ENCODE data around the gene MRPS12.
"Not testable (repeated sequence)": the region's sequence is repeated elsewhere in the genome, so short reads cannot be mapped to it uniquely, and the experiment has no call there.

MRPS12 gene

DNA sequence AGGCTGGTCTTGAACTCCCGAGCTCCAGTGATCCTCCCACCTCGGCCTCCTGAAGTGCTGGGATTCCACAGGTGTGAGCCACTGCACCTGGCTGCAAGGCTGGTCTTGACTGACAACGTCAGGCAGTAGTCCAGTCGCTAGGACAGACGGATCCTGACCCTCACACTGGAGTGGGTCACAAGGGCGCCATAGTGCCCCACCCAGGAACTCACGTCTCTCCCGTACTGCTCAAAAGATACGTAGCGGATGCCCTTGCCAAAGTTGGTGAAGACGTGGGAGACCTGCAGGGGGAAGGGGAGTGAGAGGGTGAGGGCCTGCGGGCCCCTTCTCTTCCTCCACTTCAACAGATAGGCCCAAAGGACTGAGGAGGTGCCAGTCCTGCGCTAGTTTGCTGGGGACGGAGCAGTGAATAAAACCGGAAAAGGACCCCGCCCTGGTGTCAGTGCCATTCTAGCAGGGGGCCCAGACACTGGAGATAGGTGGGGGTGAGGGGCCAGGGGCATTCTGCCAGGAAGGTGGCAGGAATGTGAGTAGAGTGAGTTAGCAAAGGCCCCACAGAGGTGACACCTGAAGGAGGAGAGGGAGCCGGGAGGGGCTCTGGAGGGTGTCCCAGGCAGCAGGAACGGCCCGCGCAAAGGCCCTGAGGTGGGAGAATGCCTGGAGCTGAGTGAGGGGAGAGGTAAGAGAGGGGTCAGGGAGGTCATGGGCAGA, 11.9 kb downstream of the MRPS12 start:
- H3K9me3 Mint-ChIP-seq = no peaks in the 10 kb centered on the region
- H3K27me3 Mint-ChIP-seq = peaks cover 1% of the 10 kb centered on the region
- peak overlapping the region; percentile 17 for H3K27ac Mint-ChIP-seq
- peaks cover 9% of the 10 kb centered on the region for H3K4me1 Mint-ChIP-seq
- H3K36me3 Mint-ChIP-seq = no peaks in the 10 kb centered on the region
- no peak overlapping the region for H3K4me3 Mint-ChIP-seq

DNA sequence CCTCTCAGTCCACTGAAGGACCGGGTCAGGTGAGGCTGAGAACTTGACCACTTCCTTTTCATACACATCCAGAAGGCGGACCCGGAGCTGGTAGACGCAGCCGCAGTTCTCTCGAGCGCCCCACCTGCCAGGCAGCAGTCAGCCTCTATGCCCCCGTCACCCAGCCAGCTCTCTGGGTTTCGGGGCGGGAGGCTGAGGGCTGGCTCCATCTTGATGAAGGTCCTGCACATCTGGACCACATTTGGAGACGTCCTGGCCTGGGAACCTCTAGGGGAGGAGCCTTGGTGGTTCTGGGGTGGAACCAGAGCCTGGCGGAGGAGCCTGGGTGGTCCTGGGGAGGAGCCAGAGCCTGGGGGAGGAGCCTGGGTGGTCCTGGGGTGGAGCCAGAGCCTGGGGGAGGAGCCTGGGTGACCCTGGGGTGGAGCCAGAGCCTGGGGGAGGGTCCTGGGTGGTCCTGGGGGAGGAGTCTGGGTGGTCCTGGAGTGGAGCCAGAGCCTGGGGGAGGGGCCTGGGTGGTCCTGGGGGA, 14.3 kb downstream of the MRPS12 start:
- Mint-ChIP-seq H3K4me3 (no peak overlapping the region), H3K27me3 (peaks cover 1% of the 10 kb centered on the region), H3K9me3 (no peaks in the 10 kb centered on the region), H3K4me1 (peaks cover 14% of the 10 kb centered on the region), H3K27ac (no peak overlapping the region), H3K36me3 (no peaks in the 10 kb centered on the region)

DNA sequence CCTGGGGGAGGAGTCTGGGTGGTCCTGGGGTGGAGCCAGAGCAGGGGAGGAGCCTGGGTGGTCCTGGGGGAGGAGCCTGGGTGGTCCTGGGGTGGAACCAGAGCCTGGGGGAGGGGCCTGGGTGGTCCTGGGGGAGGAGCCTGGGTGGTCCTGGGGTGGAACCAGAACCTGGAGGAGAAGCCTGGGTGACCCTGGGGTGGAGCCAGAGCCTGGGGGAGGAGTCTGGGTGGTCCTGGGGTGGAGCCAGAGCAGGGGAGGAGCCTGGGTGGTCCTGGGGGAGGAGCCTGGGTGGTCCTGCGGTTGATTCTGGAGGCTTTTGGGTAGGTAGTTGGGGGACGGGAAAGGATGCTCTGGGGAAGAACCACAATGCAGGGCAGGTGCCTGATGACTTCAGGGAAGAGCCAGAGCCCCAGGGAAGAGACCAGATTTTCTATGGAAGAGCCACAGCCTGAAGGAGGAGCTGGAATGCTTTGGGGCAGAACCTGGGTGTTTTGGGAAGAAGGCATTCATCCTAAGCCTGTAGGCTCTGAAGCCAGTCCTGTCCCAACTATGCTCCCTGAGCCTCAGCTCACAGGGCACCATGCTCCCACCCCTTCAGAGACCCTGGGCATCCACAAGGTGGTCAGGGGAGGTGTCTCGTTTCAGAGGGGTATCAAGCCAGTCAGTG, 15.0 kb downstream of the MRPS12 start:
- no peak overlapping the region for H3K4me3 Mint-ChIP-seq
- H3K36me3 Mint-ChIP-seq = no peaks in the 10 kb centered on the region
- no peak overlapping the region for H3K27ac Mint-ChIP-seq
- H3K4me1 Mint-ChIP-seq = peaks cover 19% of the 10 kb centered on the region
- H3K9me3 Mint-ChIP-seq = no peaks in the 10 kb centered on the region
- peaks cover 1% of the 10 kb centered on the region for H3K27me3 Mint-ChIP-seq

DNA sequence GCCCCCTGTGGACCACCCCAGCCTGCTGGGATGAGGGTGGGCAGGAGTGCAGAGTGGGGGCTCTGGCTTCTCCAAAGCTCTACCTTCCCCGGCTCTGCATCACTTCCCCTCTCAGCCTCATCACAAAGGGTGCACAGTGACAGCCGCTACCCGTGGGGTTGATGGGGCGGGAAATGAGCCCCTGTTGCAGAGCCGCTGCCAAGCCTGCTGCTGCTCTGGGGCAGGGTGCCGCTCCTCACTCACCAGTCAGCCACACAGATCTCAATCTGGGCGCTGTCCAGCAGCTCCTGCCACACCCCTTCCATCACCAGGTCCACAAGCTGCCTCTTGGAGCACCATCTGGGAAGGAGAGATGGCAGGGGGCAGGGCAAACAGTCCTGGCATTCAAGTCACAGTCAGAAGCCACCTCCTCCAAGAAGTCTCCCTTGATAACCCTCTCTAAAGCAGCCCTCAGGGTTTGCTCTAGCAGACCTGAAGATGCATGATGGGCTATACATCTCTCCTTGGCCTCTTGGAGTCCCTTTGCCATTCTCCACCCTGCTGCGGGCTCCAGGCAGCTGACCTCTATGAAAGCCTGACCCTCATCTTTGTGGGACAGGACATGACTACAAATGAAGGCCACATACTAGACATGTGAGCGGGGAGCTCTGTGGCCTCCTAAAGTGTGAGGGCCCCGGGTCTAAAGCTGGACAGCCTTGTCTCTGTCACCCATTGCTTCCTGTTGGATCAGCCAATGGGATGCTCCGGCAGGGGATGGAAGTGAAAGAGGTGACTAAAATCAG, 15.7 kb downstream of the MRPS12 start:
- peaks cover 15% of the 10 kb centered on the region for H3K4me1 Mint-ChIP-seq
- no peaks in the 10 kb centered on the region for H3K9me3 Mint-ChIP-seq
- H3K27me3 Mint-ChIP-seq = no peaks in the 10 kb centered on the region
- H3K36me3 Mint-ChIP-seq = no peaks in the 10 kb centered on the region
- H3K27ac Mint-ChIP-seq = no peak overlapping the region
- no peak overlapping the region for H3K4me3 Mint-ChIP-seq

DNA sequence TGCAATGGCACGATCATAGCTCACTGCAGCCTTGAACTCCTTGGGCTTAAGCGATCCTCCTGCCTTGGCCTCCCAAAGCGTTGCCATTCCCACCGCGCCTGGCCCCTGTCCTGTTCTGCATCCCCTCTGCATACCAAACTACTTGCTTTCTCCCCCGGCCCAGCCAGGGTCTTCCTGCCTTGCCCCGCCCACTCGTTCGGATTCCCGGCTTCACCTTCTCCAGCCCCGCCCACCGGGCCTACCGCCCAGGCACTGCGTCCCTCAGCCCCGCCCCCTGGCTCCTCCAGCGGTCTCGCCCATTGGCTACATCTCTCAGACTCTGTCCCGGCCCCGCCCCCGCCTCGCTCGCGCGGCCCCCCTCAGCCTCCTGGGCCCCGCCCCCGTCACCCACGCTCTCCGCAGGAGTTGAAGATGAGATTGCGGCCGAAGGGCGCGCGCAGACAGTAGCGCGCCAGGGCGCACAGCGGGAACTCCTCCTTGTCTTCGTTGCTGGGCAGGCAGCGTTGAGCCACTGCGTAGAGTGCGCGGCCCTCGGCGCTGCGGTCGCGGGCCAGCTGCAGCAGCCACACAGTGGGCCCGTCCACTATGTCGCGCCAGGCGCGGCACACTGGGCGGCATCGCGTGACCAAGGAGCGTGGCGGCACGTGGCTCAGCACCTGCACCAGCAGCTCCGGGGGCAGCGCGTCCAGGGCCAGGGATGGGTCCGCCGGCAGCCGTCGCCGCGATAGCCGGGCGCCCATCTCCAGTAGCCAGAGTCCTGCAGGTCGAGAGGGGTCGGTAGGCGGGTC, 19.0 kb downstream of the MRPS12 start:
- H3K4me3 Mint-ChIP-seq = peak overlapping the region; percentile 68
- H3K27ac Mint-ChIP-seq = no peak overlapping the region
- H3K4me1 Mint-ChIP-seq = peaks cover 16% of the 10 kb centered on the region
- no peaks in the 10 kb centered on the region for H3K36me3 Mint-ChIP-seq
- H3K9me3 Mint-ChIP-seq = no peaks in the 10 kb centered on the region
- H3K27me3 Mint-ChIP-seq = peaks cover 10% of the 10 kb centered on the region

DNA sequence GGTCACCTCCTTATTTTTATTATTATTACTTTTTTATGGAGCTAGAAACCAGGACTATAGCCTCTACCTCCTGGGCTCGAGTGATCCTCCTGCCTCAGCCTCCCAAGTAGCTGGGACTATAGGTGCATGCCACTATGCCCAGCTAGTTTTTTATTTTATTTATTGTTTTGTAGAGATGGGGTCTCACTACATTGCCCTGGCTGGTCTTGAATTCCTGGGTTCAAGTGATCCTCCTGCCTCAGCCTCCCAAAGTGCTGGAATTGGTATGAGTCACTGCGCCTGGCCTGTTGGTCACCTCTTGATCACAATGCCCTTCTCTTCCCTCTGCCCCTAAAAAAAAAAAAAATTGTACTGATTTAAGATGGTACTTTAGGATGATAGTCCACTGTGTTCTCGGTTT, 20.4 kb downstream of the MRPS12 start:
- Mint-ChIP-seq H3K36me3 (no peaks in the 10 kb centered on the region), H3K27me3 (peaks cover 10% of the 10 kb centered on the region), H3K4me3 (no peak overlapping the region), H3K27ac (no peak overlapping the region), H3K4me1 (peaks cover 16% of the 10 kb centered on the region), H3K9me3 (no peaks in the 10 kb centered on the region)

DNA sequence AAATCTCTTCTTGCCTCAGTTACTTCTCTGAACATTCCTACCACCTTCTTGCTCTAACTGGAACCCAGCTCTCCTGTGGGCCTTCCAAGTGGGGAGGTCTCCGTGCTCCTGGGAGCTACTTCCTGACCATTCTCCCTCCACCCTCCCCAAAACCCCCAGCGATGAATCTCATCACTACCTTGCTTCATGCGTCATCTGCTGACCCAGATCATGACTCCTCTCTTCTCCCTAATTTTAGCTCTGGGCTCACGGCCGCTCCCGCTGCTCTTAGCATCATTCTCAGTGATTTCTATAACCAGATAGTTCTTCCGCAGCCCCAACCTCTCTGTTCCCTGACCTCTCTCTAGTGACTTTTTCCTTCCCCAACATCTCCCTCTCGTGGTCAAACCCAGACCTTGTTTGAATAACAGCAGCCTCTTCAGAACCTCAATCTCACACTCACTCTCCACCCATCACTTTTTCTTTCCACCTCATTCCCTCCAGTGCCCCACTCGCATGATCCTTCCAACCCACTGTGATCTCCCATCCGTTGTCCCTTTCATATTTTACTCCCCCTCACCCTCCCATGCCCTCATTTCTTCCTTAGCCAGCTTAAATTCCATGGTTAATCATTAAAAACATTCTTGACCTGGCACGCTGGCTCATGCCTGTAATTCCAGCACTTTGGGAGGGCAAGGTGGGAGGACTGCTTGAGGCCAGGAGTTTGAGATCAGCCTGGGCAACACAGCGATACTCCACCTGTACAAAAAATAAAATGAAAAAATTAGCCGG, 21.8 kb downstream of the MRPS12 start:
- Mint-ChIP-seq H3K4me1 (peaks cover 16% of the 10 kb centered on the region), H3K27ac (peak overlapping the region; percentile 42), H3K4me3 (no peak overlapping the region), H3K36me3 (no peaks in the 10 kb centered on the region), H3K27me3 (peaks cover 10% of the 10 kb centered on the region), H3K9me3 (no peaks in the 10 kb centered on the region)

DNA sequence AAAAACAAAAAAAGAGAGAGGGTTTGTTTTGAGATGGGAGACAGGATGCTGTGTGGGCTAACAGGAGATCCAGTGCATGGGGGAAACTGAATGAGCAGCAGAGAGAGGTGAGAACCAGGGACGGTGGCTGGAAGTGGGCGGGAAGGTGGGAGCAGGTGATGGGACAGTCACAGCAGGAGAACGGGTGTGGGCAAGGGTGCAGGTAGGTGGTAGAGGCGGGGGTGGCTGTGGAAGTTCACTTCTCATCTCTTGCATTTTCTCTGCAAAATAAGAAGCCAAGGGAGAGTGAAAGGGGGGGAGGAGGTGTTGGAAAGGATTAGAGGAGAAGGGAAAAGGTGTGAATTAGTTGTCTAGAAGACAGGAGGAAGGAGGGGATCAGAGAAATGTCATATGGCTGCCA, 22.9 kb downstream of the MRPS12 start:
- Mint-ChIP-seq H3K27ac (no peak overlapping the region), H3K9me3 (no peaks in the 10 kb centered on the region), H3K36me3 (no peaks in the 10 kb centered on the region), H3K4me3 (no peak overlapping the region), H3K4me1 (peaks cover 16% of the 10 kb centered on the region), H3K27me3 (peaks cover 10% of the 10 kb centered on the region)

DNA sequence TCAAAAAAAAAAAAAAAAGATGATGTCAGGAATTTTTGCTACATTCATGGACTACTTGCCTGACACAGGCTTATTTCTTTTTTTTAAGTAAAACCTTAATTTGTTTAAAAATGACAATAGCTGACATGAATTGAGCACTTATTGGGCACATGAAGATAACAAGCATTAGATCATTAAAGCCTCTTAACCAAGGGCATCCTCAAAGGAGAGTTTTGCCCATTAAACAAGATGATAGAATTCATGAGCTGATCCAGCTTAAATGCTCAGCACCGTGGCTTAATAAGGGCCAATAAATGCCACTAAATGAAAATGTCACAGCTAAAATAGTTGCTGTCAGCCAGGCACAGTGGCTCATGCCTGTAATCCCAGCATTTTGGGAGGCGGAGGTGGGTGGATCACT, 25.5 kb downstream of the MRPS12 start:
- peaks cover 10% of the 10 kb centered on the region for H3K27me3 Mint-ChIP-seq
- peaks cover 6% of the 10 kb centered on the region for H3K4me1 Mint-ChIP-seq
- H3K9me3 Mint-ChIP-seq = no peaks in the 10 kb centered on the region
- H3K27ac Mint-ChIP-seq = no peak overlapping the region
- H3K36me3 Mint-ChIP-seq = no peaks in the 10 kb centered on the region
- H3K4me3 Mint-ChIP-seq = no peak overlapping the region

DNA sequence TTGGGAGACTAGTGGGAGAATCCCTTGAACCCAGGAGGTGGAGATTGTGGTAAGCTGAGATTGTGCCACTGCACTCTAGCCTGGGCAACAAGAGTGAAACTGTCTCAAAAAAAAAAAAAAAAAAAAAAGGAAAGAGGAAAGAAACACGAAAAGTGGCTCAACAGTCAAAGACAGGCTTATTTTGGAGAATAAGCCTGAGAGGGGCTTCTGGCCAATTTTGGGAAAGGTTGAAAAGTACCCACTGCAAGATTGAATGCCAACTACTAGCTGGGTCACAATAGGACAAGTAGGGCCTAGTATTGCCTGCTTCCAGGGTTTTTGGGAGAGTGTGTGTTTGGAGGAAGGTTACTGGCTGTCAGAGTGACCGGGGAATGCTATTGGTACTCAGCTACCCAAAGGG, 27.6 kb downstream of the MRPS12 start:
- peaks cover 7% of the 10 kb centered on the region for H3K27me3 Mint-ChIP-seq
- no peak overlapping the region for H3K27ac Mint-ChIP-seq
- H3K36me3 Mint-ChIP-seq = no peaks in the 10 kb centered on the region
- no peaks in the 10 kb centered on the region for H3K9me3 Mint-ChIP-seq
- H3K4me3 Mint-ChIP-seq = no peak overlapping the region
- peaks cover 9% of the 10 kb centered on the region for H3K4me1 Mint-ChIP-seq

DNA sequence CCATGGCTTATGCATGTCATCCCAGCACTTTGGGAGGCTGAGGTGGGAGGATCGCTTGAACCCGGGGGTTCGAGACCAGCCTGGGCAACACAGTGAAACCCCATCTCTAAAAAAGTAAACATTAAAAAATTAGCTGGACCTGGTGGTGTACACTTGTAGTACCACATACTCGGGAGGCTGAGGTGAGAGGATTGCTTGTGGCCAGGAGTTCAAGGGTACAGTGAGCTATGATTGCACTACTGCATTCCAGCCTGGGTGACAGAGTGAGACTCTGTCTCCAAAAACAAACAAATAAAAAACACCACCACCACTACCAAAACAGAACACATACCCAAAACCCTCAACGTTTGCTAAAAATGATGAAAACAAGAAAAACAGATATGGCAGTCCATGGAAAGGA, 28.9 kb downstream of the MRPS12 start:
- Mint-ChIP-seq H3K36me3 (no peaks in the 10 kb centered on the region), H3K27me3 (peaks cover 3% of the 10 kb centered on the region), H3K27ac (no peak overlapping the region), H3K4me3 (no peak overlapping the region), H3K9me3 (no peaks in the 10 kb centered on the region), H3K4me1 (peaks cover 9% of the 10 kb centered on the region)

DNA sequence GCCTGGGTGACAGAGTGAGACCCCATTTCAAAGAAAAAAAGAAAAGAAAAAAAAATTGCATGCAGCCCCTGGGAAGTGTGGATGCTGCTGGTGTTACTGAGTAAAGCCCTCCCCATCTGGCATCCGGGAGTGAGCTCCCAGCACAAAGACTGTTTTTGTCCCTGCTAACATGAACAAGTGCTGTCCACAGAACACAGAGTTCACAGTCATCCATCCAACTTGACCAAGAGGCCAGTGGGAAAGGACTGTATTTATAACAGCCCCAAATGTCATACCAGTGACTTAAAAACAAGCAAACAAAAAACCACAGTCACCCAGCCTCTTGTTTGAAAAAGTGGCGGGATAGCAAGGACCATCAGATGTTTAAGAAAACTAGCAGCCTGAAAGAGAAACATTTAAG, 34.0 kb downstream of the MRPS12 start:
- no peaks in the 10 kb centered on the region for H3K9me3 Mint-ChIP-seq
- H3K4me3 Mint-ChIP-seq = no peak overlapping the region
- no peaks in the 10 kb centered on the region for H3K36me3 Mint-ChIP-seq
- peaks cover 5% of the 10 kb centered on the region for H3K27me3 Mint-ChIP-seq
- peaks cover 9% of the 10 kb centered on the region for H3K4me1 Mint-ChIP-seq
- no peak overlapping the region for H3K27ac Mint-ChIP-seq

DNA sequence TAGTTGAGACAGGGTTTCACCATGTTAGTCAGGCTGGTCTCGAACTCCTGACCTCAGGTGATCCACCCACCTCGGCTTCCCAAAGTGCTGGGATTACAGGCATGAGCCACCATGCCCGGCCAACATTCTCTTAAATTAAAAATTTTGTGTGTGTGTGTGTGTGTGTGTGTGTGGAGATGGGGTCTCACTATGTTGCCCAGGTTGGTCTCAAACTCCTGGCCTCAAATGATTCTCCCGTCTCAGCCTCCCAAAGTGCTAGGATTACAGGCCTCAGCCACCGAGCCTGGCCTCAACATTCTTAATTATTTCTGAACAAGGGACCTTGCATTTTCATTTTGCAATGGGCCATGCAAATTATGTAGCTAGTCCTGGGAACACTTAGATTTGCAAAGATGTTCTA, 35.4 kb downstream of the MRPS12 start:
- H3K4me3 Mint-ChIP-seq, H3K9me3 Mint-ChIP-seq, H3K27me3 Mint-ChIP-seq, H3K4me1 Mint-ChIP-seq, H3K36me3 Mint-ChIP-seq, H3K27ac Mint-ChIP-seq: not testable (repeated sequence)

DNA sequence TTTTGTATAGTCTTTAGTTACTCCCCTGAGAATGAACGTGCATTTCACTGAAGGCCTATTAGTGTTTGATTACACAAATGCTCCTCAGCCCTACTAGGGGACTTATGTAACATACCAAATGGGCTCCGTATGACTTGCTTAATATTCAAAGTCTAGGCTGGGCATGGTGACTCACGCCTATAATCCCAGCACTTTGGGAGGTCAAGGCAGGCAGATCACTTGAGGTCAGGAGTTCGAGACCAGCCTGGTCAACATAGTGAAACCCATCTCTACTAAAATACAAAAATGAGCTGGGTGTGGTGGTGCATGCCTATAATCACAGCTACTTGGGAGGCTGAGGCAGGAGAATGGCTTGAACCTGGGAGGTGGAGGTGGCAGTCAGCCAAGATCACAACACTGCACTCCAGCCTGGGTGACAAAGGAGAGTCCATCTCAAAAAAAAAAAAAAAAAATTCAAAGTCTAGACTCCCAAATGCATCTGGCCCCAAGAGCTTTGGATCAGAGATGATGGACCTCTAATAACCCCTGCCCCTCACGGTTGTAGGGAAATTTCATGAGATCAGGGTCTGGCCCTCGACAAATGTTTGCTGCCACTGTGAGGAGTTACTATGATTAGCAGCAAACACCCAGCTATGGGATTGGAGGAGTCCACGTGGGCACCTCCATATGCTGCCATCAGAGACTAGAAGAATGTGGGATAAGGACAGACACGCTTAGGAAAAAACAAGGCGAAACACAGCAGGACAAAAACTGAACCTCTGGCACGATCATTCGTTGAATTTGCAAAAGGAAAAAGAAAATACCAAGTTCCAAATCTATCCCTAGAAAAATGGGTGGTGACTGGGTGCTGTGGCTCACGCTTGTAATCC, 40.2 kb downstream of the MRPS12 start:
- Mint-ChIP-seq H3K36me3 (peaks cover 2% of the 10 kb centered on the region), H3K27ac (no peak overlapping the region), H3K4me3 (no peak overlapping the region), H3K27me3 (peaks cover 12% of the 10 kb centered on the region), H3K4me1 (peaks cover 10% of the 10 kb centered on the region), H3K9me3 (no peaks in the 10 kb centered on the region)

All from activated naive CD4-positive, alpha-beta T cell treated with anti-CD3 and anti-CD28 coated beads, Interleukin-2, amount 50 U/mL, for 24 hours (primary cell).